NCI-H146 treated with DMSO at 0.1 percent for 48 hours (cell line): ENCODE results near the gene AGPS.
"Not testable (repeated sequence)": the region's sequence is repeated elsewhere in the genome, so short reads cannot be mapped to it uniquely, and the experiment has no call there.

Source experiments
- DNase-seq: peaks from one replicate; lab custom pipeline; 2025; ENCODE audit not compliant: unreplicated experiment; lab: John Stamatoyannopoulos, UW

The AGPS gene

DNA sequence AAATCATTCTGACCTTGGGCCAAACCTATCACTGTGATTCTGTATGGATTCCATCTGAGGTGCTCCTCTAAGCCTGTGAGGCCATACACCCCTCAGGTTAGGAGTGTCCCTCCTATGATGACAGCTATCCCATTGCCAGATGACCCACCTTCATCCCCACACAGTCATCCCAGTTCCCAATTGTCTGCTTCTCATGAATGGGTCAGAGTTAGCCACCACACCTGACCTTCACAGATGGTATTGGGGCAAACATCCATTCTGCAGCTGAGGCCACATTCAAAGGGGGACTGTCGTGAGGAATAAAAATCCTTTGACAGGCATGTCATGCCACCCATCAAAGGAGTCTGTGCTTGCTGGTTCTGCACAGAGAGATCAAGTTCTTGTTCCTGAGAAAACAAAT, 155.2 kb downstream of the AGPS start:
- DNase-seq = no peak

DNA sequence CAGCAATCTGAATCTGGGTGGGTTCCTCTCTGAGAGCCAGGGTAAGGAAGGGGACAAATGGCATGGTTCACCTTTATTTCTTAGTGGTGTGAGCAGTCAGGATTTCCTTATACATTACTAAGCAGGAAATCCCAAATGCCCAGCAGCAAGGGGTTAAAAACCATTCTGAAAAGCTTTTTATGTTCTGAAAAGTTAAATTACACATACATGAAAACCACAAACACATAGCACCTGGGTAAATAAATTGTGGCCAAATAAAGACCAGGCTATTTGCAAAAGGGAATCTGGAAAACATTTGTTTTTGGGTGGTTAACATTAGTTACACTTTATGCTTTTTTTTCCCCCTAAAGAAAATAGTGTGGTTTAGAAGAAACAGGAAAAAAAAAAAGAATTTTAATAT, 156.1 kb downstream of the AGPS start:
- DNase-seq = no peak

DNA sequence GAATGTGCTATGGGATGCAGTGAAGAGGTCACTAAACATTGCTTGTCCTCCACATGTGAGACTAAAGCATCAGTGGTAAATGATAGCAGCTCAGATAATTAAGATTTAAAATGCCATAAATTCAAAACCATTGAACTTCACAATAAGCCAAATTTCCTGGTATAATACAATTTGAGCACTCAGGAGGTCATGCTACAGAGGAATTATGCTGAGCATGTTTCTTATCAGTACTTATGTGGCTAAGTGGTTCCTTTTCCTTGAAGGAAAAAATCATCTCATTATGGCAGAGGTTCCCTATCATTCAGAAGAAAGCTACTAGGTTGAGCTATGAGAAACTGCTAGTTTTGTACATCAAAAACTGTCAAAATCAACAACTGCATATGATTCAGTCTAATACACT, 156.6 kb downstream of the AGPS start:
- no peak for DNase-seq

DNA sequence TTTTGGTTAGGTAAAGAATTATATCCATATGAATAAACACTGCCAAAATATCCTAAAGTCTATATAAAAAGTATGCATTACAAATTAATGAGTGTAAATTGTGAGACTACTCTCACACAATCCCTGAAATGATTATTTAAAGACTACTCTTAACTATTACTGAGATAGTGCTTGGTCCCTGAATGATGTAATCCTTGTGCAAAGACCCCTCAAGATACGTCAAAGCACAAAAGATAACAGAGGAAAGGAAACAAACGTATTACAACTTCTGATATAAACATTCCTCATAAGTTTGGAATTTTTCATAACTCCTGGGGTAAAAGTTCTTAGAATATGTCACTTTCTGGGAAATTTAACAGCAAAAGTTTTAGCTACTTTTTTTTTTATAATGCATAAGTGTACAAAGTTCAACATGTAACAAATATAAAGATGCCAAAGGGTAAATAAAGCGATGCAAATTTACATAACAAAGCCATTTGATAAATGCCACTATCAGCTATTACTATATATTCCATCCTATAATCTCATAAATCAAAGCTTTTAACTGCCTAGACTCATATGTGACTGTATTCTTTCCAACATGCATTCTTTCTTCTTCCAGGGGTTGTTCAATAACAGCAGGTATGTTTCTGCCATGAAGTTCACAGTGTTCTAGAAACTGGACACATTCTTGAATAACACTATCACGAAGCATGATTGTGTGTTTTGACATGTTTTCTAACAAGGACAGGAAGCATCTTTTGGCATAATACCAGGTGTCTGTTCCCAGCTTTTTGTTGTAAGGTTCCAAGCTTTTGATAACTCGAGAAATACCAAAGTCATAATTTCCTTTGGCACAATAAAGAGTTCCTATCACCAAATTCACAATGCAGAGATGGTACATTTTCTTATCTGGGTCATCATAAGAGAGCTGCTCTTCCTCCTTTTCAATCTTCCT, 158.0 kb downstream of the AGPS start:
- no peak for DNase-seq

DNA sequence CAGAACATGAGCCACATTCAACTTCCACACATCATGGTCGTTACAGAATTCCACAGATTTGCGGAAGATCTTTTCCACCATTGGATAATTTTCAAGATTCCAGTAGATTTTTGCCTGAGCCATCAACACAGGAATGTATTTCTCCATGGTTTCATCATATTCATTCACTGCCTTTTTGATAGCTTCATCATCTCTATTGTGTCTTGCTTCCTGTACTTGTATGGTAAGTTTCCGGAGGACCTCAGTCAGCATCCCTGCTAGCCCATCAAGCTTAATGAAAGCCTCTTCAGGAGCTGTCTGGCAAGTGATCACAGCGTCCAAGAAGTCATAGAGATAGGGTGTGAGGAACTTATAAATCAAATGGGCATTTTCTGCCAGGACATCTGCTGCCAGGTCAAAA, 158.8 kb downstream of the AGPS start:
- DNase-seq = not testable (repeated sequence)

DNA sequence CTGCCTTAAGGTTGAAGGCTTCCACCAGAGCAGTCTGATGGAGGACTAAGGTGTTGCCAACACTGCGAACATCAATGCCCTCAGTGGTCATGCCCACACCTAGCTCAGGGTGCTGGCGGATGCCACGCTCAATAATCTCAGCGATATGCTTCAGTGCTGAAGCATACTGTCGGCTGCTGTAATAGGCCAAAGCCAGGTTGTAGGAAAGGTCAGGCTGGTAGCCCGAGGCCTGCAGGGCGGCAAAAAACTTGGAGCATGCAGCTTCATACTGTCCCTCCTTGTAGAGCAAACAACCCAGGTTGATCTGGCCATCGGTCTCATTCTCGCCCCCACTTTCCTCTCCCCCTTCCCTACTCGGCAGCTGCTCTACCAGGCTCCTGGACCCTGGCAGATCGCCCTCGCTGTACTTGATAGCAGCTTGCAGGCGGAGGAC, 159.4 kb downstream of the AGPS start:
- DNase-seq = no peak

DNA sequence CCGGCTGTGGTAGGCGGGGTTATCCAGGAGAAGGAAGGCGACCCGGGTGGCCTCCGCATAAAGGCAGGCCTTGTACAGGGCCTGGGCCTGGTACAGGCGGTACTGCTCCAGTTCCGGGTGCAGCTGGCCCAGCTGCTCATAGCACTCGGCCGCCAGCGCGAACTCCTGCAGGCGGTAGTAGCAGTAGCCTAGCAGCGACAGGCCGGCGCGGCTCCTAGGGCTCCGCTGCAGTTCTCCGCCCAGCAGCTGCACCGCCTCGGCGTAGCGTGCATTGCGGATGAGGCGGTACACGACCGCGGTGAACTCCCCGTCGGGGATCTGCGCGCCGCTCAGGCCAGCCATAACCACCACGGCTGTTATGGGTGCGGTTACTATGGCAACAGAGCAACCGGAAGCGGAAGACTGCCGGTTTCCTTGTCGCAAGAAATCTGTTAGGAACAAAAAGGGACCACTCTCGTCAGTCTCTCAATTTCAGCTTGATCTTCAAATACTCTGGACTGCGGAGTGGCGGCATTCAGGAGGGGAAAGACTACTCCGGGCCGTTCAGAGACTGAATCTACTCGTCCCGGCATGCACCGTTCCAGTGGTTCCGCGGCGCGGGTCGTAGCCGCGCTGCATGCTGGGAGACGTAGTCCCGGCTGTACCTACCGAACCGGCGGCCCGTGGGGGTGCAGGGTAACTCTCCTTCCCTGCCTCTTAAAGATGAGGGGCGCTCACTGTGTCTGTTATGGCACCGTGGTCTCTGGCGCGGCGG, 160.0 kb downstream of the AGPS start:
- DNase-seq = peak; percentile 86

DNA sequence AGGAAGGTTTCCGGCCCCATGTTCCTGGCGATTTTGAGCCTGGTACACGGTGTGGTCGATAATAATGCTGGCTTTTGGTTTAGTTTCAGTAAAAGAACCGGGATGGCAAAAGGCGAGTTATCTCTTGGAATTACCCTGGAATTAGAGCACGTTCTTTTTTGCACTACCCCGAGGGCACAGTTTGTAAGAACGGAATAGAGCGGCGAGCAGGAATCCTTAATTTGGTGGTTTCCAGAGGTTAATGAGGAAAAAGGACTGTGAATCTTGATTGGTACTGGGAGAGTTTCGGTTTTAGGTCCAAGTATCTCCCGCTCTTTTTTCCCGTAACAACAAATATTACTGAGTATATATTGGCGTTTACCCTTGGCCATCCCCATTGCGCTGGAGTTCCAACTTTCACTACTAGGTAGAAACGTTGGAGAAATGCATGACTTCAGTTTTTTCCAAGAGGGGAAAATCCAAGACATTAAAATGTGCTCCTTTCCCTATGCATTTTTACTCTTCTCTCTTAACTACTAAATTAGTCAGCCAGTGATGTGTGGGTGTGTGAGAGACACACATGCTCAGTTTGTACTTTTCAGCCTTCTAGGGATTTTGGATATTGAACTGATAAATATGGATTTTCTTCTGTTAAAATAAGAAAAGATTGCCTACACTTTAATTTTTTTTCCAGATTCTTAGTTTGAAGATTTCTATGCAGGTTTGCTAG, 160.8 kb downstream of the AGPS start:
- DNase-seq = peak; percentile 17

DNA sequence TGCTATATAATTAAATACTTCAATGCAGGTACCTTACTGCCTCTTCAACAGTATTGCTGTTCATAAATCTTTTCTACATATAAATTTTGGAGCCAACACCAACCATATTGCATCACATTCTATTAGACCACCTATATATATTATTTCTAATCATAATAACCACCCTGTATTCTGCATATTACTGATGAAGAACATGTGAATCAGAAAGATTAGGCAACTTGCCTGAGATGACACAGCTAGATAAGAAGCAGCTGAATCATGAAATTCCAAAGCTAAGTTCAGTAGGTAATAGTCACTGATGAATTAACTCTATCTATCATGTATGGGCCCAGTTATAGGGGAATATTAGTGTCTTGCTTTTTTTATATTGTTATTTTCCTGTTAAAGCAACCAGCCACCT, 161.8 kb downstream of the AGPS start:
- no peak for DNase-seq

DNA sequence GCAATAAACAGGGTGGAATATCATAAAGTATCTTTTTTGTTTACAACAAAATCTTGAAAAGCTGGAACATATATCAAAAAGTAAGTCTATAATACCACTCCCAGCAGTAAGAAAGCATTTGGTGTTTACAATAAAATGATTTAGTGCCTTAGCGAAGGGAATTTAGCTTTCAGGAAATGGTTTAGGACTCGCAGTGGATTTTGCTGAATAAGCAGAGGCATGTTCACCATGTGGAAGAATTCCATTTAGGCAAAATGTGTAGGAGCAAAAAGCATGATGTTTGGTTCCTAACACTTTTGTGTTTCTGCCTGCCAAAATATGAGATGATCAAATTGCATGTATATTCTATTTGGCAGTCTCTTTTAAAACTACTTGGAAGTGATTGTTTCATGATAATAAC, 163.6 kb downstream of the AGPS start:
- no peak for DNase-seq

DNA sequence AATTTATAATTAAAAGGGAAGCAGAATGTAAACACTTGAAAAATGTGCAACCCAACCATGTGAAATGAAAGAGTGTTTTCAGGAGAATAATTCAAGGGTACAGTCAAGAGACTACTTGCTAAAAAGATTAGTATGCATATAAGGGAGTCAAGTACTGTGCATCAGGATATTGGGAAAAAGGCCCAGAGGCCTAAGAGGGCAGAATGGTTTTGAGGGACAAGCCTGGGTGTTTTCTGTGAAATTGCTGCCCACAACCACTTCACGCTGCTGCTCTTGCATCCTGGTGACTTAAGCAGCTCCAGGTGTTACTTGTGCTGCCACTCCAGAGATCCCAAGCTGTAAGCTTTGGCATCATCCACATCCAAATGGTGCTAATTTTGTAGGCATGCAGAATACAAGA, 165.2 kb downstream of the AGPS start:
- no peak for DNase-seq

DNA sequence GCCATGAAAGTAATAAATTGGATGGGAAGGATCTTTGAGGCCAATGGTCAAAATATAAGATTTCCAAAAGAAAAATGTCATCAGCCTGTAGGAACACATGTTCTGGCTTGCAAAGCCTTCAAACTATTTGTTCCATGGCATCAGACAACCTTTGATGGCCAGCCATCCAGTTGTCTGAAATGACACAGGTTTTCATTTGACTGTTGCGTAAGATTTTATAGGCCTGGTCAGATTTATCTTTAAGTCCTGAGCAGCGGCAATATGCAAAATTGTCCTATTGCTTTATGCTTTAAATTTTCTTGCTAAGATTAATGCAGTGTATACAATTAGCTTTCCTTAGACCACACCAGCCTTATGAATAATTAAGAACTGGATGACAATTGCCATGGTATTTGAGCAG, 167.1 kb downstream of the AGPS start:
- no peak for DNase-seq

DNA sequence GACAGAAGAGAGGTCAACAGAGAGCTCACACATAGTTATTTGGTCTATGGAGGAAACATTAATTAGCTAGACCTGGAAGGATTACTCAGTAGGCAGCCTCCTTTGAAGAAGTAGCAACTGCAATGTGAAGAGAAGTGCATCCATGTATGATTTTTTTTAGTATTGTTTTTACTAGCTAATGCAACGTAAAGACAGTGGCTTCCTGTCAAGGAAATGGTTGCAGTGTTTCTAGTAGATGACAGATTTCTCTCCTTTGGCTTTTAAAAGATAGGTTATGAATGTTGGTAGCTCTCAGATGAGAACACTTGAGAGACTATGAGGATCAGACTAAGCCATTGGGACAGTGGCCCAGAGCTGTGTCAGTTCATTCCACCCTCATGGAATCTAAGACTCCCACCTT, 175.8 kb downstream of the AGPS start:
- DNase-seq = no peak

DNA sequence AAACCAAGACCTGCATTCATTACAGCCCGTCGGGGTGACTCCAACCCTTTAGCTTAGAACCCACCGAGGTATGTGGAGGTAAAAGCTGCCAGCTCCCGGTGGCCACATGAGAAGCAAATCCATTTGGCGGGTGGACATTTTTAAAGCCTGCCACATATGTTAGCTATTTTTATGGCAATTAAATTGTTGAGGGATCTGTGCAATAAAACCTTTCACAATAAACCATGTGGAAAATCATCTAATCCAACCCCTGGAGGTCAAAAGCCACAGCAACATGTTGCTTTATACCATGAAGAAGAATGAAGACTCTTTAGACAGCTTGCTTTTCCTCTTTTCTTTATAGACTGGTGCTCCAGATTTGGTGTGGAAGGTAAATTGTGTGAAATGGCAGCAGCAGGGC, 176.3 kb downstream of the AGPS start:
- DNase-seq = no peak

DNA sequence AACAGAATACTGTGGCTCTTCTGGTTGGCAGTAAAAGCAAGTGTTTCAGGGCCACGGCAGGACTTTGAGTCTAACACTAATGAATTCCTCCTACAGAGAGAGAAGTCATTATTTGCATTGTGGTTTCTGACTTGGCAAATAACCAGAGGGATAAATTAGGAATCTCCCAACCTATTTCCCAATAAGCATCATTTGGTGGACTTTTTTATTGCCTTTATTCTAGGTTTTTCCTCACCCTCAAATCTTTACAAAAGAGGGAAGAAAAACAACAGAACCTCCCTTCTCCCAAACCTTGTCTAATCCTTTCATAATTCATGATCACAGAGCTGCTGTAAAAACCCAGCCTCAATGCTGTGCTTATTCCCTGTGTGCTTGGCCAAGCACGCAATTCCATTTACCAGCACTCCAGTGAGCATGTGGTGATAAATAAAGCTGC, 179.7 kb downstream of the AGPS start:
- DNase-seq = no peak

DNA sequence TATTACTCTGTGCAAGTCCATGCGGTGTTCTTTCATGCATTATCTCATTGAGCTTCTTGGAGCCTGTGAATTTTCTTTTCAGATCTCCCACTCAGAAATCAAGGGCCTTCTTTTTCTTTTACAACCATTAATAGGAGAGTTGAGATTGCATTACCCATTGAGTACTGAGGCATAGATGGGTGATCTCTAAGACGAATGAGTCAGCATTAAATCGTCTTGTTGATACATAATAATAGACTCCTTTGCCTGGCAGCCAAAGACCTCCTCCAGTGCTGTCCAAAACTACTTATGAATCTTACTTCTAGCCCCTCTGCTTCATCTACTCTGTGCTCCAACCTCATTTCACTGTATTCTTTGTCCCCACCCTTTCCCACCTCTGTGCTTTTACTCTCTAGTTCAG, 180.5 kb downstream of the AGPS start:
- DNase-seq = no peak

DNA sequence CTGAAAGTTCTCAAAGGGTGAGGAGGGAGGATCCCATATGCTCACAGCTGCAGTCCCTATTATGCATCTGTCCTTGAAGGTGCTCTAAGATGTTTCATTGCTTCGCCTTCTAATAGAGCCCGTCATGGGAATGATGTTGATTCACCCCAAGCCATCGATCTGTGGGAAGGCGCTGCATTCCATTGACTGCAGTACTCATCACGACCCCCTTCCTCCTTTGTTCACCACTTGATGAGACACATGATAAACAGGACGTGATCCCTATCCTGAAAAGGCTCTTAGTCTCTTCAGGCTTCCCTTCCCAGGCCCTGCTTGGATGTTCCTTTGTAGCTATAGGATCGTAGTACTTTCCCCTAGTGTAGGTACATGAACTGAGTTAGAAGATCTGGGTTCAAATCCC, 181.8 kb downstream of the AGPS start:
- DNase-seq = no peak

DNA sequence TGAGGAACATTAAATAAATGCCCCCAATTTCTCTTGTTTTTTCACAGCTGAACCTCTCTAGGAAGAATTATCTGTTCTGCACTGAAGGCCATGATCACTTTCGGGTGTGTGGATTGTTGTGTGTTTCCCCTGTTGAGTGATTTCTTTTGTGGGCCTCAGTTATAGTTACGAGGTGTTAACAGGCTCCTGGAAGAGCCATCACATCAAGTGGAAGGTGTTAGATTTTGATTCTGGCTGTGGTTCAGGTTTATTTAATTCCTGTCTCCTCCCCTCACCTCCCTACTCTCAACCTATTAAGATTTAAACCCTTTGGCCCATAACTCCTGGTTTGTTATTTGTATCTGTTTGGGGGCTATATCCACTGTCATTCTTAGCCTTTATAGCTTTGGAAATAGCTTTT, 182.8 kb downstream of the AGPS start:
- DNase-seq = no peak

DNA sequence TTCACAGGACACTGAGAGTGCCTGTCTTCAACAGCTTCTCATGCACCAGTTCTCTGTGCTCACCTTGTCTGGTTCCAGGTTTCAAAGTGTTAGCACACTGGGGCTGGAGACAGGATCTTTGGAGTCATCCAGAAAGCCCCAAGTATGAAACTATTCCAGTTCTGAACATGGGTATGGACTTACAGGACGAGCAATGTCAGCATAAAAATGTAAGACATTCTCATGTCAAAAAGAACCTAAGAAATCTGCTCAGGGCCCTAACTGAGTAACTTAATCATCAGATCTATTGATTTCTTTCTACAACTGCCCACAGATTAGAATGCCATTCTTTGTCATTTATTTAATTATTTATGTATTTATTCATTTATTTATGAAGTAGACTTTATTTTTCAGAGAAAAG, 184.5 kb downstream of the AGPS start:
- DNase-seq = no peak

DNA sequence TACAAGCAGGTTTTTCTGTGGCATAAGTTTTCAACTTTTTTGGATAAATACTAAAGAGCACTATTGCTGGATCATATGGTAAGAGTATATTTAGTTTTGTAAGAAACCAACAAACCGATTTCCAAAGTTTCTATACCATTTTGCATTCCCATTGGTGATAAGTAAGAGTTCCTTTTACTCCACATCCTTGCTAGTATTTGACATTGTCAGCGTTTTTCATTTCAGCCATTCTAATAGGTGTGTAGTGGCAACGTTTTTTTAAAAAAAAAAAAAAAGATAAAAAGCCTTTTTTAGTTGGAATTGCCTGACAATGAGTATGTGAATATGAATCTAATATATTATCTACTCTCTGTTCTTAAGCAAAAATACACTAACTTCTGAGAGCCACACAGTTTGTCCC, 185.9 kb downstream of the AGPS start:
- no peak for DNase-seq

DNA sequence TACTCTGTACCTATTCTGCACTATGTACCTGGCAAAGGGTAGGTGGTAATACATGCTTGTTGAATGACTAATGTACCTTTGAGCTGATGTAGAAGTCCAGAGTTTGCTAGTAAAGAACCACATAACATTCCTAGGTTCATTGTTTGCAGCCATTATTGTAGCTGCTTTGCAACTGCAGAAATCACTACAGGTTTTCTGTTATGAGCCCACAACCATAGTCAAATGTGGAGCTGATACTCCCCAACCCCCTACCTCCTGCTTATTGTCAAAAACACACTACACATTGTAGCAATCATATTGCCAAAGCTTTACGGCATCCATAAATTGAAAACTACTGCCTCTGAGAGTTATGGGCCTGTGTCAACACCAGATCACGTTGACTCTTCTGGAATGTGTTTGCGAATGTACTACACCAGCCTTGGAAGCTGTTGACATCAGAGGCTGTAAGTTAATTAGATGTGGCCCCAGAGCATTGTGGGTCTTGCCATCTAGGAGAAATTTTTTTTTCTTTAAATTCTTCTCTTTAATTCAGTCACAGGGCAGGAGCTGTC, 187.0 kb downstream of the AGPS start:
- DNase-seq = no peak
